IMR-90 (cell line): ENCODE measurements around the gene UGT1A1.

Source experiments
- CHD1 ChIP-seq: IDR thresholded peaks from 2 replicates; pipeline ENCODE4 v1.6.1; 2012; ENCODE audit warnings: low read depth, low read length, improper control_type of control experiment
- MAZ ChIP-seq: IDR thresholded peaks from 2 replicates; pipeline ENCODE4 v1.6.1; 2012; ENCODE audit warnings: low read depth, mild to moderate bottlenecking, low read length, improper control_type of control experiment, moderate library complexity, borderline replicate concordance
- POLR2A ChIP-seq: IDR thresholded peaks from 2 replicates; pipeline ENCODE4 v1.6.1; 2012; ENCODE audit warnings: mild to moderate bottlenecking, low read depth, low read length
- RAD21 ChIP-seq: IDR thresholded peaks from 2 replicates; pipeline ENCODE4 v1.6.1; 2012; ENCODE audit warnings: low read length, improper control_type of control experiment
- TF ChIP-seq, protein P1 (sequence below): conservative IDR thresholded peaks from 2 replicates; pipeline ENCODE4 v1.5.1; 2012; ENCODE audit warnings: mild to moderate bottlenecking, low read depth, low read length, improper control_type of control experiment

DNA sequence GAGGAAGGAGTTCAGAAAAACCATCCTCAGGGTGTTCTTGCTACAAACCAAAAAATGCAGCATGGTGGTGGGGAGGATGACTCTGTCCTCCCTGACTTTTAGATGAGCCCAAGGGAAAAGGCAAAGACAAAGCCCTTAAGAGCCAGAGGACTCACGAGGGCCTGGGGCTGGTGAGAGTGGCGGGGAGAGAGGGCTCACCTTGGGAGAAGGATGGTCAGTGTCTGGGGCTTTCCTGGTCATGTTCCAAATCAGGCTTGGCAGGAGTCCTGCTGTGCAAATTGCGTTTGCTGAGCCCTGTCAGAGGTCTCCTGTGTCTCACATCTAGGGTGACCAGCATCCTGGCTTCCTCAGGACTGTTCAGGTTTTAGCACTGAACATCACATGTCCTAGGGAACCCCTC, 4.7 kb downstream of the UGT1A1 start:
- TF ChIP-seq RAD21 (no peak), POLR2A (no peak), CHD1 (no peak), MAZ (no peak)
- TF ChIP-seq, protein P1, sequence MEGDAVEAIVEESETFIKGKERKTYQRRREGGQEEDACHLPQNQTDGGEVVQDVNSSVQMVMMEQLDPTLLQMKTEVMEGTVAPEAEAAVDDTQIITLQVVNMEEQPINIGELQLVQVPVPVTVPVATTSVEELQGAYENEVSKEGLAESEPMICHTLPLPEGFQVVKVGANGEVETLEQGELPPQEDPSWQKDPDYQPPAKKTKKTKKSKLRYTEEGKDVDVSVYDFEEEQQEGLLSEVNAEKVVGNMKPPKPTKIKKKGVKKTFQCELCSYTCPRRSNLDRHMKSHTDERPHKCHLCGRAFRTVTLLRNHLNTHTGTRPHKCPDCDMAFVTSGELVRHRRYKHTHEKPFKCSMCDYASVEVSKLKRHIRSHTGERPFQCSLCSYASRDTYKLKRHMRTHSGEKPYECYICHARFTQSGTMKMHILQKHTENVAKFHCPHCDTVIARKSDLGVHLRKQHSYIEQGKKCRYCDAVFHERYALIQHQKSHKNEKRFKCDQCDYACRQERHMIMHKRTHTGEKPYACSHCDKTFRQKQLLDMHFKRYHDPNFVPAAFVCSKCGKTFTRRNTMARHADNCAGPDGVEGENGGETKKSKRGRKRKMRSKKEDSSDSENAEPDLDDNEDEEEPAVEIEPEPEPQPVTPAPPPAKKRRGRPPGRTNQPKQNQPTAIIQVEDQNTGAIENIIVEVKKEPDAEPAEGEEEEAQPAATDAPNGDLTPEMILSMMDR: no peak
